ENCODE measurements around the gene NAA20.

- no peak for TF ChIP-seq CTCF (conservative IDR thresholded peaks at IDR 0.05 in 1 of 2, IDR thresholded peaks at IDR 0.05 in 1 of 2; ENCODE audit: extremely low read depth in 1 of 2, insufficient read depth in 1 of 2, low read depth in 1 of 2, low read length in 2 of 2)
- TF ChIP-seq EZH2 (IDR thresholded peaks at IDR 0.05; ENCODE audit: borderline replicate concordance, low read length) = no peak
These were observed 62.1 kb downstream of the NAA20 start for GRCh38 chr20:20079102-20079784.
